ENCODE data around the gene CLMP. TPM values are rescaled to one million over a fixed set of nuclear protein-coding genes. Genes with fewer than 3 reads are reported as not detected.

Gene CLMP
- total RNA-seq, 1 donor from 2014 or later = 6.6 TPM

DNA sequence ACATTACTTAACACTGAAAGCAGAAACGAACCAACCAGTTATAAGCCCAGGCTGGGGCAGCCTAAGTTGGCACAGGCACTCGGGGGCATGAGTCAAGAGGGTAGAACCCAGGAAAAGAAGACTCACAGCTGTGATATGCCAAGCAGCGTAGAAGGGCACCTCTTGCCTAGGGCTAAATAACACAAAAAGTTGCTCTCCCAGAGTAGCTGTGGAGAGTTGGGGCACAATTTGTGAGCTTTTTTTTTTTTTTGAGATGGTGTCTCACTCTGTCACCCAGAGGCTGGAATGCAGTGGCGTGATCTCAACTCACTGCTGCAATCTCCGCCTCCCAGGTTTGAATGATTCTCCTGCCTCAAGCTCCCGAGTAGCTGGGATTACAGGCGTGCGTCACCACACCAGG, 8.8 kb downstream of the CLMP start:
- peaks cover 33% of the 10 kb centered on the region for H3K4me1 Mint-ChIP-seq (ENCODE audit: low read depth)
- no peak overlapping the region for H3K27ac Mint-ChIP-seq (ENCODE audit: unreplicated experiment)
- H3K27me3 Mint-ChIP-seq (ENCODE audit: low read depth) = no peaks in the 10 kb centered on the region
- TF ChIP-seq, protein P1, sequence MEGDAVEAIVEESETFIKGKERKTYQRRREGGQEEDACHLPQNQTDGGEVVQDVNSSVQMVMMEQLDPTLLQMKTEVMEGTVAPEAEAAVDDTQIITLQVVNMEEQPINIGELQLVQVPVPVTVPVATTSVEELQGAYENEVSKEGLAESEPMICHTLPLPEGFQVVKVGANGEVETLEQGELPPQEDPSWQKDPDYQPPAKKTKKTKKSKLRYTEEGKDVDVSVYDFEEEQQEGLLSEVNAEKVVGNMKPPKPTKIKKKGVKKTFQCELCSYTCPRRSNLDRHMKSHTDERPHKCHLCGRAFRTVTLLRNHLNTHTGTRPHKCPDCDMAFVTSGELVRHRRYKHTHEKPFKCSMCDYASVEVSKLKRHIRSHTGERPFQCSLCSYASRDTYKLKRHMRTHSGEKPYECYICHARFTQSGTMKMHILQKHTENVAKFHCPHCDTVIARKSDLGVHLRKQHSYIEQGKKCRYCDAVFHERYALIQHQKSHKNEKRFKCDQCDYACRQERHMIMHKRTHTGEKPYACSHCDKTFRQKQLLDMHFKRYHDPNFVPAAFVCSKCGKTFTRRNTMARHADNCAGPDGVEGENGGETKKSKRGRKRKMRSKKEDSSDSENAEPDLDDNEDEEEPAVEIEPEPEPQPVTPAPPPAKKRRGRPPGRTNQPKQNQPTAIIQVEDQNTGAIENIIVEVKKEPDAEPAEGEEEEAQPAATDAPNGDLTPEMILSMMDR (IDR thresholded peaks at IDR 0.05) = no peak
- DNase-seq (ENCODE audit: low spot score) = no peak
- no peaks in the 10 kb centered on the region for H3K9me3 Mint-ChIP-seq (ENCODE audit: low read depth)
- no peak overlapping the region for H3K4me3 Mint-ChIP-seq (ENCODE audit: unreplicated experiment)
- H3K36me3 Mint-ChIP-seq (ENCODE audit: low read depth) = no peaks in the 10 kb centered on the region

DNA sequence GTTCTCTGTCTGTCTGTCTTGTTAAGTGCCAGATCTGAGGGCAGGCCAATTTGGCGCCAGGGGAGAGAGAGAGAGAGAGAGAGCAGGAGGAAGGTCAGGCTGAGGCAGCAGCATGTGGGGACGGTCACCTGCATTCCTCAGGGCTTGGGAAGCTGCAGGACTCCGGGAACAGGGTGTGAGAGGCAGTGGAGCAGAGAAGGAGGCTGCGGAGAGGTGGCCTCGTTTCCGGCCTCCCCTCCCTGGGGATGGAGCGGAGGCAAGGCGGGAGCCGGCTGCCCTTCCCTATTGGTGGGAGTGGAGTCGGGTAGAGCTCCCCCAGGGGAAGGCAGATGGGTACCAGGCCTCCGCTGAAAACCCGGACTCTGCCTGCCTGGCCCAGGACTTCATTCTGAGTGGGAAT, 9.7 kb downstream of the CLMP start:
- no peak for DNase-seq (ENCODE audit: low spot score)
- Mint-ChIP-seq H3K4me1 (ENCODE audit: low read depth) (peaks cover 40% of the 10 kb centered on the region), H3K4me3 (ENCODE audit: unreplicated experiment) (no peak overlapping the region), H3K9me3 (ENCODE audit: low read depth) (no peaks in the 10 kb centered on the region), H3K36me3 (ENCODE audit: low read depth) (no peaks in the 10 kb centered on the region), H3K27ac (ENCODE audit: unreplicated experiment) (no peak overlapping the region), H3K27me3 (ENCODE audit: low read depth) (no peaks in the 10 kb centered on the region)
- TF ChIP-seq, protein P1 (IDR thresholded peaks at IDR 0.05) = no peak

DNA sequence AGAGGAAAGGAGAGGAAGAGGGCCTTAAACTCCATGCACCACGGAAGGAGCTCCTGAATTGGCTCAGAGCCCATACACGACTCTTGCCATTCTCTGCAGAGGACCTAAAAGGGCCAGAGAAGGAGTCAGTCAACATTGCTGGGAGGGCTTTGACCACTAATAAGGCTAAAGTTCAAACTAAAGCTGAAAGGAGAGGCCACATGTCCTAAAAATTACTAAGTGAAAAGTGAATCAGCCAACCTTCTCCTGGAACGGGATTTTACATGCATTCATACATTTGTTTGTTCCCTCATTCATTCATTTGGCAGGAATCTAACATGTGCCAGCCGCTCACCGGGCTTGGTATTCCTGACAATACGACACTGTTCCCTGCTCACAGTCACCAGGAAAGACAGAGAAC, 10.5 kb downstream of the CLMP start:
- H3K27me3 Mint-ChIP-seq (ENCODE audit: low read depth) = no peaks in the 10 kb centered on the region
- H3K4me3 Mint-ChIP-seq (ENCODE audit: unreplicated experiment) = no peak overlapping the region
- TF ChIP-seq, protein P1 (IDR thresholded peaks at IDR 0.05) = no peak
- H3K4me1 Mint-ChIP-seq (ENCODE audit: low read depth) = peaks cover 48% of the 10 kb centered on the region
- no peaks in the 10 kb centered on the region for H3K9me3 Mint-ChIP-seq (ENCODE audit: low read depth)
- no peak for DNase-seq (ENCODE audit: low spot score)
- no peak overlapping the region for H3K27ac Mint-ChIP-seq (ENCODE audit: unreplicated experiment)
- no peaks in the 10 kb centered on the region for H3K36me3 Mint-ChIP-seq (ENCODE audit: low read depth)

DNA sequence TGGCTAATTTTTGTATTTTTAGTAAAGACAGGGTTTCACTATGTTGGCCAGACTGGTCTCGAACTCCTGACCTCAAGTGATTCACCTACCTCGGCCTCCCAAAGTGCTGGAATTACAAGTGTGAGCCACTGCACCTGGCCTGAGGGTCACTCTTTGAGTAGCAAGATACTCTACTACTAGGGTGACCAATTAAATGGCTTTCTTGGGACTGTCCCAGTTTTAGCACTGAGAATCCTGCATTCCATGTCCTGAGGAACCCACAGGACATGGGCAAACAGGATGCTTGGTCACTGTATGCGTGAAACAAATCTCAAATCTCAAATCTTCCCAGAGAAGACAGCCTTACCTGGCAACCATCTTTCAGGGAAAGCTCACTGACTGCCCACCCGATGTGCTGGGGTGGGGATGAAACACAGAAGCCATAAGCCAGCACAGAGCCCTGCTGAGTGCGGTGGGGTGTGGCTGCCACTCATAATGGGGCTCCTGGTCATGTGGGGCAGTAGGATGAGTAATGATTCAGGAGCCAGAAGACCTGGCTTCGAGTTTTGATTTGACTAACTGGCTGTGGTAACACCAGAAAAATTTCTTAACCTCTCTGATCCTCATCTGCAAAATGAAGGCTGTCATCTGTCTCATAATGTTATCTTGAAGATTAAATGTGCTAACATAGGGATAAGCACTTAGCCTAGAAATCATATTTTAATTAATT, 11.5 kb downstream of the CLMP start:
- Mint-ChIP-seq H3K4me1 (ENCODE audit: low read depth) (peaks cover 46% of the 10 kb centered on the region), H3K4me3 (ENCODE audit: unreplicated experiment) (no peak overlapping the region), H3K27ac (ENCODE audit: unreplicated experiment) (no peak overlapping the region), H3K27me3 (ENCODE audit: low read depth) (no peaks in the 10 kb centered on the region), H3K9me3 (ENCODE audit: low read depth) (no peaks in the 10 kb centered on the region), H3K36me3 (ENCODE audit: low read depth) (no peaks in the 10 kb centered on the region)
- TF ChIP-seq, protein P1 (IDR thresholded peaks at IDR 0.05) = no peak
- DNase-seq (ENCODE audit: low spot score) = no peak

DNA sequence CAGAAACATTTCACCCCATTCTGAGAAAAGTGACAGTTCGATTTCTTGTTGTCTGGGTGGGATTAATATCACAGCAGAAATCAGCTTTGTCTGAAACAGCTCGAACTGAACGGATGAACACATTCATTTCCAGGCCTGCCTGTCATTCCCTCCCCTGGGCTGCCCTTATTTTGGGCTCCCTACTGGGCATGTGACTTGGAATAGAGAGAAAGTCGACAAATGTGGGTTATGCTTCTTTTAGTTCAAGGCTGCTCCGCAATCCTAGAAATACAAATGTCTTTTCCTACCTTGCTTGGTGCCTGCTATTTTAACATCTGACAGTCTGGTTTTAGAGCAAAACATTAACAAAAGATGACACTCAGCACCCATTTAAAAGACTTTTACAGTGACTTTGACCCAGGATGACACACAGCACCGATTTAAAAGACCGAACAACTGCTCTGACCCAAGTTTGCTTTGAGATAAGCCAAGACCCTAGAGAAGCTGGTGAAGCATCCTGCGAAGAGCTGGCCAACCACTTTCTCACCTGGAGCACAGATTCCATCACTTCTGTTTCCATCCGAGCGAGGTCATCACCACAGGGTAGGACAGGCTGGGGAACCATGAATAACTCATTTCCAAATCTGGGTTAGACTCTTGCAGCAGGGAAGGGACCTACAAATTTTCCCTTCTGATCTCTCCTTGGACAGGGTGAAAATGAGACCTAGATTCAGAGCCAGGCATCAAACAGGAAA, 13.1 kb downstream of the CLMP start:
- TF ChIP-seq, protein P1 (IDR thresholded peaks at IDR 0.05) = no peak
- H3K36me3 Mint-ChIP-seq (ENCODE audit: low read depth) = no peaks in the 10 kb centered on the region
- H3K9me3 Mint-ChIP-seq (ENCODE audit: low read depth) = no peaks in the 10 kb centered on the region
- DNase-seq (ENCODE audit: low spot score) = no peak
- H3K4me1 Mint-ChIP-seq (ENCODE audit: low read depth) = peaks cover 29% of the 10 kb centered on the region
- H3K27ac Mint-ChIP-seq (ENCODE audit: unreplicated experiment) = no peak overlapping the region
- no peak overlapping the region for H3K4me3 Mint-ChIP-seq (ENCODE audit: unreplicated experiment)
- H3K27me3 Mint-ChIP-seq (ENCODE audit: low read depth) = no peaks in the 10 kb centered on the region

All from chondrocyte (in vitro differentiated cells).